DMS114 treated with DMSO at 0.1 percent for 48 hours (cell line): Measurements from ENCODE around the gene ARHGAP21.

Experiments used
- DNase-seq: peaks from one replicate; lab custom pipeline; 2025; ENCODE audit not compliant: unreplicated experiment; lab: John Stamatoyannopoulos, UW

Gene ARHGAP21

DNA sequence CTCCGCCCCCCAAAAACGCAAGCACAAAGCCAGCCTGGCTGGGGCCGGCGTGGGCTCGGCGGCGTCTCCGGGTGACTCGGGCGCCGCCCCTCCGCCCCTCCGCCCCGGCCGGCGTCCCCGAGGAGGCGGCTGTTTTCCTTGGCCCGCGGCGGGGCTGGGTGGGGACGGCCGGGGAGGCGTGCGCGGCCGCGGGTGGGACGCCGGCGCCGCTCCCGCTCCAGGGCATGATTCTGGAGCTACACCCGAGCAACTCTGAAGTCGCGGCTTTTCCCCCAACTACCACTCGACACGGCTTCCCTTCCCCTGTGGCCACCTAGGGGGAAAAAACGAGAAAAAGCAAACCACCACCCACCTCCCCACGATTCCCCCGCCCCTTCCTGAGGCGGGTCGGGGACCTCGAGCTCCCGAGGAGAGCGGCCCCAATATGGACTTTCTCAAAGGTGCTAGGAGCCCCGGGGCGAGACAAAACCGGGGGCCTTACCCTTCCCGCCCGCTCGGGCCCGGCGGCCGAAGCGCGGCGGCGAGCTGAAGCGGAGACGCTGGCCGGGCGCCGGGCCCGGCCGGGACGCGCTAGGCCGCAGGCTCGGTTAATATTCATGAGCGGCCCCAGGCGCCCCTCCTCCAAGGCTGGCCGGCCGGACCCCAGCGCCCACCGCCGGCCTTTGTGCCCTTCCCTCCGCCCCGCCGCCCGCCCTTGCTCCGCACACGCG is 856 bp downstream of the ARHGAP21 start:
- DNase-seq, result peak; percentile 29

DNA sequence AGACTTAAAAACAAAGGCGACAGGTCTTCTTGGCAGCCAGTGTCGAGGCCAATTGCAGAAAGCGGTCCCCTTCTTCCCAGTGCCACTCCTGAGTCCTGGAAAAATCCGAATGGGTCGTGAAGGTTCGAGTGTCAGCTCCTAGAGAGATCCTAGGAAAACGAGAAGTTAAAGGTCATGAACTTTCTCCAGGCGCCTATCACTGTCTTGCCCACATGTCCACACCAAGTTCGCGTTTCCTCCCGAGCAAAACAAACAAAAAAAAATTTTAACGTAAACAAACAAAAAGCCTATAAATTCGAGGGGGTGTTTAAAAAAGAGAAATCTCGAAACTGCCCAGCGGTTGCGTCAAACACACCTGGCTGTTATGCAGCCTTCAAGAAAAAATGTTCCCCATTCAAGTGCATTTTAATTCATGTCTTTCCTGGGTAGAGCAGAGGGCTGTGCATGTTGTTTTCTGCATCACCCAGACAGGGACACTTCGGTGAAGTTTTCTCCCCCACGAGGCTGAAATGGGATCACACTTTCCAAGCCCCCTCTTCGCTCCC is 1.5 kb downstream of the ARHGAP21 start:
- no peak for DNase-seq

DNA sequence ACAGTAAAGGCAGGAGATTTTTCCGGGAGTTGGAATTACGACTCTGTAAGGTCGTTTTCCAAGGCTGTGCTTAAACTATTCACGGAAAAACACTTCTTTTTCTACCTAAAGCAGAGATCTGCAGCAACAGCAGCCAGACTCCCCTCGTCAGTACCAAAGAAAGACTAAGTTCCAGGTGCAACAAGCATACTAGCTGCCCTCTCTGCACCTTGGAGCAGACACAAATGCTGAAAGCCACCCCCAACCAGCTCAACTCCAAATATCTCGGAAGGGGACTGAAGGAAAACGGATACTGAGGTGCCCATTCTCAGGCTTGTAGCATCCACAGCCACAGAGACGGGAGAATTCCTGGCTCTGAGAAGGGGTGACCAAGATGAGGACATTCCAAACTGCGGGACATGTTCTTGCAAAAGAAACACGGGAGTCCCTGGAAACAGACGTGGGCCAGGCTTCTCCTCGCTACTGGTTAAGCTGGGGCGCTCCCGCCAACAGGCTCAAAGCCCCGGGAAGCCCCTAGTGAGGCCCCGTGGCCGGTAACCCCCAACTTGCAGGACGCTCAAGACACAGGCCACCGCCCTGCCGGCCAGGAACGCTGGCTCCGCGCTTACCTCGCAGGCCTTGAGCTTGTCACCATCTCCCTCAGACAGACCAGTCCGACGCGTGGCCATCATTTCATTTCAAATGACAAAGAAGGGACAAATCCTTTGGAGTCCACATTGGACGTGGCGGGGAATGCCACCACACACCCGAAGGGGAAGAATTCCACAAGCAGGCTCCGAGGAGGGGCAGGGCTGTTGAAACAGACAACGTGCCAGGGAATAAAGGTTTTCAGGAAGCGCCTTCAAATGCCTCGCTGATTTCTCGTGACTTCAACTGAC is 2.2 kb downstream of the ARHGAP21 start:
- no peak for DNase-seq

DNA sequence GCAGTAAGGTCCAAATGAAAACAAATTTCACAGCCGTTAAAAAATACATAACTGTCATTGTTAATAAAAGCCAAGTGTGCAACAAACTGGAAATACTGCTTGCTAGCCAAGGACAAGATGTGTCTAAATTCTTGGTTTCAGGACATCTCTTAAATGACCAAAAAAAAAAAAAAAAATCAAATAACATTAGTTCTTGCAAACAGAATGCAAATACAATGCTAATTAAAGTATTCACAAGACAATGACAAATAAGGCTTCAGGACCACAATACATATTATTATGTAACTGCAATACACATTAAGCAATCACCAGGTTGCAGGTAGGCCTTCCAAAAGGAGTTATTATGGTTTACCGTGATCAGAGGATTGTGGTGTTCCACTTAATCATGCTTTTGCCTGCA is 3.6 kb downstream of the ARHGAP21 start:
- DNase-seq, result no peak

DNA sequence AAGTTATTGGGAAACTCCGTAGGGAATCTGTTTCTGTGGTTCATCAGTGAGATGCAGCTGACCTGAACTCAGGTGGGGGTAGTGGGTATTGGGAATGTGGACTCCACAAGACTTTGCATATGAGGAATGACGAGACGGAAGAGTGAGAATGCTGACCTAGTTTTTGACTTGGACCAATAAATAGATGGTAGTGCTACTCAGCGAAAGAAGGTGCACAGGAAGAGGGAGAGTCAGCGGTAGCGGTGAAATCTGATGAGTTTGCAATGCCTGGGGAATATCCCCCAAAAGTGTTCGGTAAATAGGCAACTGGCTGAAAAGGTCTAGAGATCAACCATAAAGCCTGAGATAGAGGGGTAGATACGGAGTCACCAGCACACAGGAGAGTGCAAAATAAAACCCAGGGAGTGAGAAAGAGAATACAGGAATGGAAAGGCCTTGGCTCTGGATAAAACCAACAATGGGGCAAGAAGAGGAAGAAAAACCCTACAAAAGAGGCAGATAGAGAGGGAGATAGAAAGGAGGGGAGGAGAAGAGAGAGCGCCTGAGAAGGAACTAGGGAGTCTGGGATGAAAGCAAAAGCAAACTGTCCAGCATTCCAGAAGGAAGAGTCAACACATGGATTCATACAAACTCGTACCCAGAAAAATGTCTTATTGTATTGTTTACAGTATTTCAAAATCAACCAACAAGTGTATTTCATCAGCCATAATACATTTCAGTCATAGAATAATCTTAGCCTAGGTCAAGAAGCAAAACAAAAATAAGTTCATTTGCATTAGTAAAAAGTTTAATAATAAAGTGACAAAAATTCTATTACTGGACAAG is 5.4 kb downstream of the ARHGAP21 start:
- no peak for DNase-seq

DNA sequence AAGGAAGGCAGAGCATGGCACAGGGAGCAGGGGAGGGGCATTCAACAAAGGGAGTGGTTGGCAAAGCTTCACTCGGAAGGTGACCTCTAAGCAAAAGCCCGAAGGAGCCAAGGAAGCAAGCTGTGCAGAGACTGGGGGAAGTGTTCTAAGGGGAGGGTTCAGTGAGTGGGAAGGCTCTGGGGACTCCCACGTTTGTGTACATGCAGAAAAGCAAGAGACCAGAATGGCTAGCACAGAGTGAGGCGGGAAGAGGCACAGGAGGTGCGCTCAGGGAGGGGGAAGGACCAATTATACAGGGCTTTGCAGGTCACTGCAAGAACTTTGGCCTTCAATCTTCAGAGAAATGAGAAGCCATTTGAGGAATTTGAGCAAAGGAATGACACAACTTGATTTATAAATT is 7.4 kb downstream of the ARHGAP21 start:
- DNase-seq, result no peak

DNA sequence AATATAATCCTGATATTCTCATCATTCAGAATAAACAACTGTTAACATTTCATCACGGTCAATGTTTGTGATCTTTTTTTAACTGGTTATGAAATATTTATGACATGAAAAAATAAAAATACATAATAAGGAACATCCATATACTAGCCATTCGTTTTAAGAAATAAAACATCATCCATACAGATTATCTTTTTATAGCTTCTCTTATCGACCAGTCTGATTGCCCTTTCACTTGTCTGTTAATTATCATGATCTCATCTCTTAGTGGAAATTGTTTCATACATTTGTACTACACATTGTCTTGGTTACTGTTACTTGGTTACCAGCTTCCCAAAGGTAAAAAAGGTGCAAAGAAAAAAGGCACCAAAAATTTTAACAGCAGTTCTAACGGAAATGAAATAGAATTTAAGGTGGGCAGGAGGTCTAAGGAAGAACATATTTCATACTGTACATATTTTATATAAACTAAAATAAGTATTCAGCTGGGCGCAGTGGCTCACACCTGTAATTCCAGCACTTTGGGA is 8.4 kb downstream of the ARHGAP21 start:
- DNase-seq, result no peak

DNA sequence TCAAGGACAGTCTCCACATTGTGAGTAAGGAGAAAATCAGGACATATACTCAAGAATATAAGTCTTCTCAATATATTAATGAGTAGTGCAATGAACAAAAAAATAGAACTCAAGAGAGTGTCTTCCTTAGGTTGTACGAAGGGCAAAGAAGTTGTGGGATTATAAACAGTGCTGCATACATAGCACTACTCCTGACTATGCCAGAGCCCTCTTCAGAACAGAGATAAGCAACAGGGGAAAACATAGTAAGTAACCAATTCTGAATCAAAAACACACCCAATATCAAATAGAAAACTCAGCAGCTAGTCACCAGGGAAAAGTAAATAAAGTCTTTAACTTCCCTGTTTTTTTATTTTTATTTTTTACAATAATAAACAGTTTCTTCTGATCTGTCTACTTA is 10.6 kb downstream of the ARHGAP21 start:
- DNase-seq, result no peak

DNA sequence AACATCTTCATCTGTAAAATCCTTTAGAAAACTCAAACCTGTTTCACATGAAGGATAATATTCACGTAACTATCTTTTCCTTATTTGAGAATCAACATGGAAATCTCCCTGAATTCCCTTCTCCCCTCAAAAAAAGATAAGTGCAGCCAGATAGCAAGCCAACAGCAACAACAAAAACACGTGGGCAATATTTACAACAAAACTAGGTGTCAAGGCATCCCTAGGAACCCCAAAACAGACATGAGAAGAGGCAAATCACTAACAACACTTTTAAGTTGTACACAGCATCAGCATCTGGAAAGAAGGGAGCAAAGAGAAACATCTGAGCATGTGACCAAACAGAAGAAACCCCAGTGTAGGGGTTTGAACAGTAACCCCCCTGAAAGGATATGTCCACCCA is 12.2 kb downstream of the ARHGAP21 start:
- DNase-seq, result no peak

DNA sequence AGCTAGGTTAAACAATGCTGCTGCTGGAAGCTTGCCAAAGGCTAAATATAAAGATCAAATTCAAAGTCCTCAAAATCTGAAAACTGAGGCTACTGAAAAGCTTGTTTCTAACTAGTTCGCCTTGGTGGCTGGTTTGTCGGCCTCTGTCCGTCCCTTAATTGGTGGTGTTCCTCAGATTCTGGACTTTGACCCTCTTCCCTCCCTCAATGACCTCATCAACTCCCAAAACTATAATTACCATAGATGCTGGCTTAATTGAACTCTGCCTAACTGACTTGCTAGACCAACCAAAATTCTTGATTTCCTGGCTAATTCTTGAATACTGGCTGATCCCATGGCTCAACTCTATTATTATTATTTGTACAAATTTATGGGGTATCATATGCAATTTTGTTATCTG is 15.6 kb downstream of the ARHGAP21 start:
- DNase-seq, result no peak

DNA sequence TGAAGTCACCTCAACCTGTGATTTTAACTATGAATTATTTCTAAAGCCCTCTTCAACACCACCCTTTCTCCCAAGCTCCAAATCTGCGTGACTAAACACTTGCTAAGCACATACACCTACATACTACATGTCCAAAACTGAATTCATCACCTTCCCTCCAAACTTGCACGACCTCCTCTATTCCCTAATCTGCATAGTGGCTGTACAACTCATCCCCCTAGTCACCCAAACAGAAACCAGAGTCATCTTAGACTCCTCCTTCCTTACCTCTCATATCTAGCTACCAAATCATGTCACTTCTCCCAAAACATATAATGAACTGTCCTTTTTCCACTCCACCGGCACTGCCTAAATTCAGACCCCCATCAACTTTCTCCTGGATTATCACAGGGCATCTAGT is 16.2 kb downstream of the ARHGAP21 start:
- no peak for DNase-seq

DNA sequence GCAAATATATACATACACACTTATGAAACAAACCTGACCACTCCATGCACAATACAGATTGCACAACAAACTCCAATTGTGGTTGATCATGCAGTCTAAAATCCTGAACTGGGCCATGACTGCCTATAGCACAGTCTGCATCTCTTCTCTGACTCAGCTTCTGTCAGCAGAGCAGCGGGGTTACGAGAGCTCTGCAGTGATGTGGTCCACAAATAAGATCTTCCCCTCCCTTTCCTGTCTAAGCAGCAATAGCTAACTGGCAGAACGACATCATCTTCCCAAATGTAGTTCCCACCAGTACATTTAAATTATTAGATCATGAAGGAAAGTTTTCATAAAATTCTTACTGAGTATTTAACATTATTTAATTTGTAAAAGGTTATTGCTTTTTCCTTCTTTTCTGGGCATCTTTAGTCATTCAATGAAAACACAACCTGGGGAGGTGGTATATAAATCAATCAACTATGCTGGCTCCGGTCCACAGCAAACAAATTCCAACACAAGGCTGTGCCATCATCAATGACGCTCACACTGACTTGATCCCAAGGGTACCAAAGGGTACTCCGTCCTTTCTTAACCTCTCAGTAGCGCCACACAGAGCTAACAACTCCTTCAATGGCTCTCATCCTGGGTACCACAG is 17.1 kb downstream of the ARHGAP21 start:
- DNase-seq, result no peak

DNA sequence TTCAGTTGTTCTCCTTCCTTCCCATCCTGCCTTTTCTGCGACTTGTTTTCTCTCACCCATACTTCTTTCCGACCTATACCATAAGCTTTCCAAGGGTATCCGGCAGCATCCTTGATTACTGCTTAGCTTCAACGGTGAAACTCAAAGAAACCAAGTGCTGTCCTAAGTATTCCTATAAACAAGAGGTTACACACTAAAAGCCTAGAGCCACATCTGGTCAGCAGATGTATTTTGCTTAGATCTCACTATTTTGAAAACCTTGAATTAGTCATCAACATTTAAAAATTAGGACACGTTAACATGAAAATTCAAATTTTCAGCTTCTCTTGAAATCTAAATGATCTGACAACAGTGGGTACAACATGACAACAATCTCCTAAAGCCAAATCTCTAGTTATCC is 20.0 kb downstream of the ARHGAP21 start:
- DNase-seq, result no peak

DNA sequence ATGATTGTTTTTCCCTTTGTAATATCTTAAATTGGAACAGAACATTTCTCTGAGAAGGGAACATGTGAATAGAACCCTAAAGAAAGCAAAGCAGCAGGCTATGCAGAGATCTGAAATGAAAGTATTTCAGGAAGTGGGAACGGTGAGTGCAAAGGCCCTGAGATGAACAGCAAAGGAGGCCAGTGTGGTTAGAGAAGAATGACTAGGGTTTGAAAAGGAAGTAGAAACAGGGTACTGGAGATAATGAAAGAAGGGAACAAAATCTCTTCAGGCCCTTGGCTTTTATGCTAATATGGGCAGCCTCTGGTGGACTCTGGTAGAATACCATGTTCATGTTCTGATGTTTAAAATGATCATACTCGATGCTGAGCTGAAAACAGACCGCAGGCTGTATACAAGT is 22.2 kb downstream of the ARHGAP21 start:
- no peak for DNase-seq

DNA sequence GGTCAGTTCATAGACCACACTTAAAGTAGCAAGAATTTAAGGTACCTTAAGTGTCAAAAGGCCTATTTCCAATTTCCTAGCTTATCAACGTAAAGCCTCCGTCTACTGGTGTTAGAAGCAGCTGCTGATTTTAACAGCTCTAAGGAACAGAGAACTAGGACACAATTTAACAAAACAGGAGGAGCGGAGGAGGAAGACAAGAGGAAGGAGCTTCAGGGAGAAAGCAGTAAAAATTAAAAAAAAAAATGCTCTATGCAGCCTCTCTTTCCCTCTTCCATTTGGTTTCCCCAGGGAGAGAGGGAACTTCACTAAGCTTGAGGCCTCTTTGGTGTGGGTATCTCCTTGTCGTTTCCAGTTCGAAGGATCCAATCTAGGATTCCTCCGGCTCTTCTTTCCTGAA is 22.7 kb downstream of the ARHGAP21 start:
- no peak for DNase-seq

DNA sequence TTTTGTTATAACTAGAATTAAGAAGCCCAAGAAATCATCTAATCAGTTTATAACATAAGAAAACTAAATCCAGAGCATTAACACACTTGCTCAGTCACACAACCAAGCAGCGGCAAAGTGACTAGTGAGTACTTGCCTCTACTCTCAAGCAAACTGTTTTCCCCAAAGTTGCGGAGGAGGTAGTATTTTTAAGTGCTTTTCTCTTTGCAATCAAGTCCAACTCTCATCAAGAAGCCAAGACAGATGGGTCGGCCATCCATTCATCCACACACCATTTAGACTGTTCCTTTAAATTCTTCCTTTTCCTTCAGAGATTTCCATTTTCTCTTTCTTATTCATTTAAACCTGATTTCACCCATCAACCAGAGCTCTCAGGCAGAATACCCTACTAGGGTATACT is 25.4 kb downstream of the ARHGAP21 start:
- no peak for DNase-seq

DNA sequence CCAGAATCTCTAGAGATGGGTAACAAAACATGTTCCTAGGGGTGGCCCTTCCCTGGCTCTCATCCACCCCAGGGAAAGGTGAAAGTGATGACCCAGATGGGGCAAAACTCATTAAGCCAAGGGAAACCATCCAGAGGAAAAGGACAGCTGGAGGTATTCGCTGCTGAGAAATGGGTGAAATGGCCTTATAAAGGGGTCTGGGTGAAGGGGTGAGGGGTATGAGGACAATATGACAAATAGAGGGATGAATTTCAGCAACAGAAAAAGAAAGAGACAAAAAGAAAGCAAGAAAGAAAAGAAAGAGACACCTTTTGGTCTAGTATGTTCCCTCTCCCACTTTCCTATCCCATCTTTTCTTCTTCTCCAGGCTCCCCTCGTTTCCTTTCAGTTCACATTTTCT is 26.6 kb downstream of the ARHGAP21 start:
- DNase-seq, result no peak

DNA sequence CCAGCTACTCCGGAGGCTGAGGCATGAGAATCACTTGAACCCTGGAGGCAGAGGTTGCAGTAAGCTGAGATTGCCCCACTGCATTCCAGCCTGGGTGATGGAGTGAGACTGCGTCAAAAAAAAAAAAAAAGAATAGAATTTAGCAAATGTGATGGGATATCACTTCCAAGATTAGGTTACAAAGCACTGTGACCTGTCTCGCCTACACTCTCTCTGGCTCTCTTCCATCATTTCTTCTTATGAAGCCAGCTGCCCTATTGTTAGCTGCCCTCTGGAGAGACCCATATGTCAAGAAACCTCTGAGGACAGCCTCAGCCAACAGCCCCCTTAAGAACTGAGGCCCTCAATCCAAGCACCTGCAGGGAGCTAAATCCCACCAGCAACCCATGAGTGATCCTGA is 28.2 kb downstream of the ARHGAP21 start:
- DNase-seq, result no peak

DNA sequence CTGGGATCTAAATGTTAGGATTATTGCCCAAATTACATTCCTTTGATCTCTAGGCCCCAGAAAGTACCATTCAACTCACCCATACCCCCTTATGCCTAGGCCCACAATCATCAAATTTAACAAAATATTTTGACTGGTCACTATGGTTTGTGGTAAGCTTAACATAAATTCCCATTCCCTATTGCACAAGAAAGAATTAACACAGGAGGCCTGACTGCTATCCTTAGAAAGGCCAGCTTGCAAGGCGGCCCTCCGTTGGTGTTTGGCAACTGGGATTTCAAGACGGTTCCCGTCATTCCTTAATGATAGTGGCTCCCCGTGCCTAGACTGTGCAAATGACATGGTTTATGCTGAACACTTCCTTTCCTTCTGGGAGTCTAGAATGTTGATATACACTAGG is 29.6 kb downstream of the ARHGAP21 start:
- DNase-seq, result no peak

DNA sequence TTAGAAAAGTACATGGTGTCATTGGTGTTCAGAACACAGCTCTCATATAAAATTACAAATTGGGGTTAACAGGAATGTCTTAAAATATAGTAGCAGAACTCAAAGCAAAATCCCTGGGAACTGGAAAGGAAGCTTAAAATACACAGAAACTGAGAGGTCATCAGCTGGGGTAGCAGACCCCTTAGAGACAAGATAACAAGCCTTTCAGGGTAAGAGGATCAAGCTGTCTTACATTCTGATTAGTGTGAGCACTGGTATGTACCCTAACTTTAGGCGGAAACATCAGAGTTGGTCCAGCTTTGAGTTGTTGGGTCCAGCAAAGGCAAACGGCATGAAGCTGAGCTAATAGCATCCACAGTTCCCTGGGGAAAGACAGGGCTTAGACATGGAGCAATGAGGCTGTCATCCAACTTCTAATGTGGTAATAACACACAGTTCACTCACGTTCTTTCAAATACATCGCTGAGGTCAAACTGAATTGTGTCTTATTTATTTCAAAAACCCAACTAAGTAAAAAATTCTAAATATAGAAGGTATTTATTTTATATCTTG is 32.6 kb downstream of the ARHGAP21 start:
- no peak for DNase-seq
